C4-2B (cell line): Measurements from ENCODE around the gene MAVS.

ENCODE experiments used
- CTCF ChIP-seq: fragments of 450-650 bp; conservative IDR thresholded peaks from 2 replicates; pipeline ENCODE4 v1.5.1; 2017; ENCODE audit warnings: mild to moderate bottlenecking
- ZFX ChIP-seq: fragments of 450-650 bp; IDR thresholded peaks from 2 replicates; pipeline ENCODE4 v1.6.1; 2017

- TF ChIP-seq ZFX (no peak), CTCF (no peak)
These were observed 25.1 kb downstream of the MAVS start for GRCh38 chr20:3871550-3872265.
